Measurements from ENCODE around the gene SPATA12. TPM values are rescaled to one million over a fixed set of nuclear protein-coding genes. Genes with fewer than 3 reads are reported as not detected.

The SPATA12 gene
- total and polyA plus RNA-seq, 4 donors, result not detected

GRCh38 chr3:57097536-57097935, 37.1 kb downstream of the SPATA12 start (continued):
- TF ChIP-seq, protein P1, sequence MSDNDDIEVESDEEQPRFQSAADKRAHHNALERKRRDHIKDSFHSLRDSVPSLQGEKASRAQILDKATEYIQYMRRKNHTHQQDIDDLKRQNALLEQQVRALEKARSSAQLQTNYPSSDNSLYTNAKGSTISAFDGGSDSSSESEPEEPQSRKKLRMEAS (IDR thresholded peaks at IDR 0.05), result no peak
- TF ChIP-seq REST (IDR thresholded peaks at IDR 0.05), result no peak
- no peak for TF ChIP-seq NR2F2 (IDR thresholded peaks at IDR 0.05)

GRCh38 chr3:57098418-57099310, 38.2 kb downstream of the SPATA12 start:
- H3K4me3 ChIP-seq (ENCODE audit: low read depth in 1 of 3, low read length in 3 of 3), result no peak overlapping the region
- no peak for DNase-seq (ENCODE audit: low spot score)
- H3K4me1 ChIP-seq (ENCODE audit: control insufficient read depth in 4 of 4, insufficient read depth in 4 of 4, low read length in 3 of 4), result no peaks in the 10 kb centered on the region
- H3K27ac ChIP-seq (ENCODE audit: low read depth in 1 of 2, low read length in 2 of 2), result no peak overlapping the region
- no peaks in the 10 kb centered on the region for H3K9me3 ChIP-seq (ENCODE audit: control insufficient read depth in 4 of 4, low read length in 3 of 4)
- H3K36me3 ChIP-seq (ENCODE audit: control insufficient read depth in 4 of 4, insufficient read depth in 3 of 4, low read depth in 1 of 4, low read length in 3 of 4), result no peaks in the 10 kb centered on the region
- no peak overlapping the region for H3K9ac ChIP-seq (ENCODE audit: low read depth in 1 of 2, low read length in 2 of 2)
- no peaks in the 10 kb centered on the region for H3K27me3 ChIP-seq (ENCODE audit: control insufficient read depth in 4 of 4, insufficient read depth in 4 of 4, low read length in 3 of 4)
- TF ChIP-seq SP1 (IDR thresholded peaks at IDR 0.05), result no peak
- no peak for TF ChIP-seq JUND (IDR thresholded peaks at IDR 0.05)
- no peak for TF ChIP-seq GABPA (IDR thresholded peaks at IDR 0.05 in 1 of 2, conservative IDR thresholded peaks at IDR 0.05 in 1 of 2)
- no peak for TF ChIP-seq REST (IDR thresholded peaks at IDR 0.05)
- TF ChIP-seq RXRA (IDR thresholded peaks at IDR 0.05), result no peak
- no peak for TF ChIP-seq HNF4G (IDR thresholded peaks at IDR 0.05)
- no peak for TF ChIP-seq CTCF (IDR thresholded peaks at IDR 0.05; ENCODE audit: low read depth, low read length, missing input control)
- no peak for TF ChIP-seq ZBTB33 (IDR thresholded peaks at IDR 0.05)
- no peak for TF ChIP-seq TAF1 (conservative IDR thresholded peaks at IDR 0.05)
- WGBS, result 68% methylated on average over 6 of the region's 6 CpGs

Measured in liver (tissue), 9 donors.